Smooth muscle cell (in vitro differentiated cells): ENCODE results near the gene MAPK1IP1L. TPM values are rescaled to one million over a fixed set of nuclear protein-coding genes. Genes with fewer than 3 reads are reported as not detected.

Source experiments
- DNase-seq: peaks from one replicate; lab custom pipeline; 2025; ENCODE audit not compliant: unreplicated experiment; lab: John Stamatoyannopoulos, UW
- H2AFZ ChIP-seq: fragments of 200-600 bp; sonication (generic); 2 replicates; pipeline ENCODE4 v1.6.0; 2016; ENCODE audit warnings: antibody characterized with exemption, low read depth, mild to moderate bottlenecking
- H3F3A ChIP-seq: fragments of 200-600 bp; sonication (generic); 2 replicates; pipeline ENCODE4 v1.6.0; 2017; ENCODE audit warnings: antibody characterized with exemption, low read depth
- H3K27ac ChIP-seq: fragments of 200-600 bp; sonication (generic); 2 replicates; pipeline ENCODE4 v1.5.1; 2016; ENCODE audit warnings: low read depth, mild to moderate bottlenecking
- H3K27me3 ChIP-seq: fragments of 200-600 bp; sonication (generic); 2 replicates; pipeline ENCODE4 v1.6.1; 2016; ENCODE audit warnings: low read depth, mild to moderate bottlenecking
- H3K36me3 ChIP-seq: fragments of 200-600 bp; sonication (generic); 2 replicates; pipeline ENCODE4 v1.5.1; 2016; ENCODE audit warnings: low read depth
- H3K4me1 ChIP-seq: fragments of 200-600 bp; sonication (generic); 2 replicates; pipeline ENCODE4 v1.5.1; 2016; ENCODE audit warnings: low read depth
- H3K4me2 ChIP-seq: fragments of 200-600 bp; sonication (generic); 2 replicates; pipeline ENCODE4 v1.6.0; 2016; ENCODE audit warnings: mild to moderate bottlenecking
- H3K4me3 ChIP-seq: fragments of 200-600 bp; sonication (generic); 2 replicates; pipeline ENCODE4 v1.5.1; 2016; ENCODE audit warnings: mild to moderate bottlenecking
- H3K79me2 ChIP-seq: fragments of 200-600 bp; sonication (generic); 2 replicates; pipeline ENCODE4 v1.6.0; 2016; ENCODE audit warnings: low read depth, mild to moderate bottlenecking
- H3K9ac ChIP-seq: fragments of 200-600 bp; sonication (generic); 2 replicates; pipeline ENCODE4 v1.6.0; 2016; ENCODE audit warnings: low read depth
- H3K9me3 ChIP-seq: fragments of 200-600 bp; sonication (generic); replicated peaks from 2 replicates; pipeline ENCODE4 v1.5.1; 2016; ENCODE audit warnings: low read depth
- H4K20me1 ChIP-seq: fragments of 200-600 bp; sonication (generic); 2 replicates; pipeline ENCODE4 v1.6.0; 2016; ENCODE audit warnings: low read depth
- CTCF ChIP-seq: fragments of 200-600 bp; sonication (generic); IDR thresholded peaks from 2 replicates; pipeline ENCODE4 v1.5.1; 2017; ENCODE audit warnings: borderline replicate concordance, mild to moderate bottlenecking, antibody characterized with exemption; ENCODE audit not compliant: insufficient read depth, poor library complexity, severe bottlenecking
- WGBS: methylation state at CpG from one replicate; pipeline ENCODE4 v1.1.7; 2016; ENCODE audit warnings: low lambda C conversion rate; 5-methylcytosine and 5-hydroxymethylcytosine counted together
- polyA plus RNA-seq: library from polyadenylated mRNA; unstranded; fragments of >200 nt; fragmentation: Nextera tagmentation; extraction: Ambion mirVana; gene quantifications from 2 replicates; pipeline ENCODE4 v1.2.1, GENCODE V29; 2016
- total RNA-seq: library from RNA; depleted of rRNA; stranded (reverse); fragments of >200 nt; gene quantifications from 2 replicates; pipeline ENCODE4 v1.2.3, GENCODE V29; 2014

Gene MAPK1IP1L
- total and polyA plus RNA-seq, 2 experiments from 2014 or later = 89.7 to 109 TPM

- WGBS = 92% methylated on average over 2 of the region's 2 CpGs
- DNase-seq = no peak
- no peaks in the 10 kb centered on the region for H3K4me1 ChIP-seq
- H3F3A ChIP-seq = peaks cover 22% of the 10 kb centered on the region
- peaks cover 21% of the 10 kb centered on the region for H3K36me3 ChIP-seq
- H3K9me3 ChIP-seq = no peaks in the 10 kb centered on the region
- no peak overlapping the region for H3K4me3 ChIP-seq
- no peak for TF ChIP-seq CTCF
- H3K27ac ChIP-seq = no peak overlapping the region
- H3K4me2 ChIP-seq = no peak overlapping the region
- H3K9ac ChIP-seq = no peak overlapping the region
- no peak overlapping the region for H2AFZ ChIP-seq
- no peaks in the 10 kb centered on the region for H3K27me3 ChIP-seq
- H4K20me1 ChIP-seq = peaks cover 64% of the 10 kb centered on the region
- H3K79me2 ChIP-seq = peaks cover 29% of the 10 kb centered on the region
Observed at GRCh38 chr14:55065411-55065810, 14.0 kb downstream of the MAPK1IP1L start.

GRCh38 chr14:55066223-55066622 lies 14.8 kb downstream of the MAPK1IP1L start:
- no peaks in the 10 kb centered on the region for H3K4me1 ChIP-seq
- no peaks in the 10 kb centered on the region for H3K9me3 ChIP-seq
- H3K9ac ChIP-seq = no peak overlapping the region
- no peaks in the 10 kb centered on the region for H3K27me3 ChIP-seq
- H3K36me3 ChIP-seq = peaks cover 21% of the 10 kb centered on the region
- no peak overlapping the region for H3K4me3 ChIP-seq
- WGBS = 100% methylated on average over 1 of the region's 1 CpG
- DNase-seq = no peak
- H3K4me2 ChIP-seq = no peak overlapping the region
- H3K27ac ChIP-seq = no peak overlapping the region
- H3F3A ChIP-seq = peaks cover 26% of the 10 kb centered on the region
- H4K20me1 ChIP-seq = peaks cover 56% of the 10 kb centered on the region
- peaks cover 21% of the 10 kb centered on the region for H3K79me2 ChIP-seq
- H2AFZ ChIP-seq = no peak overlapping the region
- TF ChIP-seq CTCF = no peak

- no peaks in the 10 kb centered on the region for H3K27me3 ChIP-seq
- H4K20me1 ChIP-seq = peaks cover 12% of the 10 kb centered on the region
- no peak overlapping the region for H2AFZ ChIP-seq
- H3K27ac ChIP-seq = peak overlapping the region; percentile 95
- H3F3A ChIP-seq = peaks cover 21% of the 10 kb centered on the region
- peak overlapping the region; percentile 73 for H3K9ac ChIP-seq
- no peaks in the 10 kb centered on the region for H3K9me3 ChIP-seq
- no peak for TF ChIP-seq CTCF
- no peak for DNase-seq
- H3K4me3 ChIP-seq = no peak overlapping the region
- 33% methylated on average over 4 of the region's 4 CpGs for WGBS
- H3K4me2 ChIP-seq = peak overlapping the region; percentile 7
- no peaks in the 10 kb centered on the region for H3K79me2 ChIP-seq
- H3K36me3 ChIP-seq = no peaks in the 10 kb centered on the region
- peaks cover 11% of the 10 kb centered on the region for H3K4me1 ChIP-seq
Observed at GRCh38 chr14:55070981-55071411, 19.5 kb downstream of the MAPK1IP1L start.

- peak overlapping the region; percentile 70 for H3K4me2 ChIP-seq
- no peak for TF ChIP-seq CTCF
- no peaks in the 10 kb centered on the region for H3K27me3 ChIP-seq
- H3K36me3 ChIP-seq = no peaks in the 10 kb centered on the region
- H3K27ac ChIP-seq = peak overlapping the region; percentile 95
- WGBS = 46% methylated on average over 10 of the region's 10 CpGs
- H2AFZ ChIP-seq = no peak overlapping the region
- no peaks in the 10 kb centered on the region for H3K9me3 ChIP-seq
- peak overlapping the region; percentile 81 for H3K9ac ChIP-seq
- H3F3A ChIP-seq = peaks cover 17% of the 10 kb centered on the region
- no peak overlapping the region for H3K4me3 ChIP-seq
- peaks cover 11% of the 10 kb centered on the region for H3K4me1 ChIP-seq
- no peak for DNase-seq
- no peaks in the 10 kb centered on the region for H3K79me2 ChIP-seq
- peaks cover 7% of the 10 kb centered on the region for H4K20me1 ChIP-seq
Observed at GRCh38 chr14:55071870-55072640, 20.6 kb downstream of the MAPK1IP1L start.
